Gastroesophageal sphincter (tissue), 4 donors: ENCODE measurements around the gene KIRREL2. TPM values are rescaled to one million over a fixed set of nuclear protein-coding genes. Genes with fewer than 3 reads are reported as not detected.

Experiments used
- ATAC-seq: fragments of 150-250 bp; one replicate; pipeline ENCODE4 v1.9.1; 2016; ENCODE audit warnings: mild to moderate bottlenecking, moderate library complexity
- H3K27ac ChIP-seq, 4 donors: fragments of 200-600 bp; sonication (generic) in 3 of 4; 1 replicate in 3 of 4; 2 replicates in 1 of 4; pipeline ENCODE4 v1.5.1; 2016 to 2019
- H3K27me3 ChIP-seq: fragments of 200-600 bp; sonication (generic); one replicate; pipeline ENCODE4 v1.5.1; 2019
- H3K36me3 ChIP-seq, 2 donors: fragments of 200-600 bp; sonication (generic); one replicate each; pipeline ENCODE4 v1.5.1; 2019; ENCODE audit warnings: control low read depth in 1 of 2
- H3K4me1 ChIP-seq, 3 donors: fragments of 200-600 bp; sonication (generic); 1 replicate in 2 of 3; 2 replicates in 1 of 3; pipeline ENCODE4 v1.5.1; 2016 to 2019; ENCODE audit warnings: control low read depth in 2 of 3
- H3K4me3 ChIP-seq, 2 donors: fragments of 200-600 bp; sonication (generic); one replicate each; pipeline ENCODE4 v1.5.1; 2019; ENCODE audit warnings: mild to moderate bottlenecking in 1 of 2, moderate library complexity in 1 of 2
- H3K9me3 ChIP-seq, 3 donors: fragments of 200-600 bp; sonication (generic); one replicate each; pipeline ENCODE4 v1.5.1; 2017 to 2019; ENCODE audit warnings: control low read depth in 2 of 3
- EP300 ChIP-seq: sonication (generic); formaldehyde crosslinking; IDR thresholded peaks from one replicate; pipeline ENCODE4 v1.6.1; 2017; ENCODE audit warnings: antibody characterized with exemption, mild to moderate bottlenecking
- POLR2A ChIP-seq, 2 donors: fragments of 450-650 bp; IDR thresholded peaks; one replicate each; pipeline ENCODE4 v1.6.1; 2017; ENCODE audit warnings: antibody characterized with exemption in 2 of 2, mild to moderate bottlenecking in 2 of 2, moderate library complexity in 1 of 2
- POLR2AphosphoS5 ChIP-seq: sonication (generic); formaldehyde crosslinking; IDR thresholded peaks from one replicate; pipeline ENCODE4 v1.6.1; 2017; ENCODE audit warnings: antibody characterized with exemption
- WGBS, 2 donors: methylation state at CpG; one replicate each; pipeline ENCODE4 v1.1.5; 2018; ENCODE audit warnings: low coverage in 1 of 2; 5-methylcytosine and 5-hydroxymethylcytosine counted together
- total RNA-seq, 4 donors: library from RNA; depleted of rRNA; stranded (reverse); fragments of >200 nt; gene quantifications; one replicate each; pipeline ENCODE4 v1.1.0, GENCODE V29; 2016
- TF ChIP-seq, protein P1 (sequence below), 4 experiments: fragments of 200-600 bp in 2 of 4; fragments of 450-650 bp in 2 of 4; sonication (generic) in 1 of 4; IDR thresholded peaks; one replicate each; pipeline ENCODE4 v1.5.1; 2017 to 2019; ENCODE audit warnings: antibody characterized with exemption in 4 of 4, mild to moderate bottlenecking in 2 of 4, moderate library complexity in 2 of 4

KIRREL2 gene
- total RNA-seq, 4 donors from 2014 or later = not detected

DNA sequence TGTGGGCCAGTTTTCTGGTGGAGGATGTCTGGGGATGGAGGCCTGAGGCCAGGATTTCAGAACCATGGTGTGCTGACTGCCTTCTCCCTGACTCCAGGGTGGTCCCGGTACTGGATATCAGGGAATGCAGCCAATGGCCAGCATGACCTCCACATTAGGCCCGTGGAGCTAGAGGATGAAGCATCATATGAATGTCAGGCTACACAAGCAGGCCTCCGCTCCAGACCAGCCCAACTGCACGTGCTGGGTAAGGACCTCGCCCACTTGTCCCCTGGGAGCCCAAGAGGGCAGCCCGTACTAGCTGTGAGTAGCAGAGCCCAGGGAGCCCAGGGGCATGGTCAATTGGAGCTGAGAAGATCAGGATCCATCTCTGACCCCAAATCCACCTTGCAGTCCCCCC lies 1.6 kb downstream of the KIRREL2 start:
- no peak overlapping the region for H3K27ac ChIP-seq
- TF ChIP-seq EP300 = no peak
- TF ChIP-seq POLR2A (IDR thresholded peaks at IDR 0.05) = no peak
- TF ChIP-seq, protein P1, sequence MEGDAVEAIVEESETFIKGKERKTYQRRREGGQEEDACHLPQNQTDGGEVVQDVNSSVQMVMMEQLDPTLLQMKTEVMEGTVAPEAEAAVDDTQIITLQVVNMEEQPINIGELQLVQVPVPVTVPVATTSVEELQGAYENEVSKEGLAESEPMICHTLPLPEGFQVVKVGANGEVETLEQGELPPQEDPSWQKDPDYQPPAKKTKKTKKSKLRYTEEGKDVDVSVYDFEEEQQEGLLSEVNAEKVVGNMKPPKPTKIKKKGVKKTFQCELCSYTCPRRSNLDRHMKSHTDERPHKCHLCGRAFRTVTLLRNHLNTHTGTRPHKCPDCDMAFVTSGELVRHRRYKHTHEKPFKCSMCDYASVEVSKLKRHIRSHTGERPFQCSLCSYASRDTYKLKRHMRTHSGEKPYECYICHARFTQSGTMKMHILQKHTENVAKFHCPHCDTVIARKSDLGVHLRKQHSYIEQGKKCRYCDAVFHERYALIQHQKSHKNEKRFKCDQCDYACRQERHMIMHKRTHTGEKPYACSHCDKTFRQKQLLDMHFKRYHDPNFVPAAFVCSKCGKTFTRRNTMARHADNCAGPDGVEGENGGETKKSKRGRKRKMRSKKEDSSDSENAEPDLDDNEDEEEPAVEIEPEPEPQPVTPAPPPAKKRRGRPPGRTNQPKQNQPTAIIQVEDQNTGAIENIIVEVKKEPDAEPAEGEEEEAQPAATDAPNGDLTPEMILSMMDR (IDR thresholded peaks at IDR 0.05) = no peak
- TF ChIP-seq POLR2AphosphoS5 = no peak
- H3K4me1 ChIP-seq = peaks cover 0 to 26% (median 11%) of the 10 kb centered on the region in 3 donors
- H3K27me3 ChIP-seq = peaks cover 96% of the 10 kb centered on the region
- H3K36me3 ChIP-seq = no peaks in the 10 kb centered on the region
- WGBS, 2 donors = 100% methylated on average over 1 of the region's 6 CpGs; no CpG with 5 or more reads in 1 of the 2 donors
- ATAC-seq = no peak
- H3K4me3 ChIP-seq = no peak overlapping the region
- peaks cover 0 to 6% (median 0%) of the 10 kb centered on the region in 3 donors for H3K9me3 ChIP-seq

DNA sequence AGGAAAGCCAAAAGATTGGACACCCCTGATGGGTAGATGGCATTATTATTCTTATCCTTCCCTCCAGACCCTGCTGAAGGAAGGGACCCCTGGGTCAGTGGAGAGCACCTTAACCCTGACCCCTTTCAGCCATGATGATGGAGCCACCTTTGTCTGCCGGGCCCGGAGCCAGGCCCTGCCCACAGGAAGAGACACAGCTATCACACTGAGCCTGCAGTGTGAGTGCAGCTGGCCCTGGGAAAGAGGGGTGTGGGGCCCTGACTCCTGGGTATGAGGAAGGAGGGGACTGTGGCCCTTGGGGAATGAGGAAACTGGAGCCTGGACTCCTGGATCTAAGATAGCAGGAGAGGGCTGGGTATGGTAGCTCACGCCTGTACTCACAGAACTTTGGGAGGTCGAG lies 2.7 kb downstream of the KIRREL2 start:
- ATAC-seq = no peak
- TF ChIP-seq, protein P1 (IDR thresholded peaks at IDR 0.05) = no peak
- TF ChIP-seq POLR2A (IDR thresholded peaks at IDR 0.05) = no peak
- no peak for TF ChIP-seq POLR2AphosphoS5
- TF ChIP-seq EP300 = no peak
- Histone ChIP-seq H3K27ac (no peak overlapping the region), H3K27me3 (peaks cover 85% of the 10 kb centered on the region), H3K9me3 (peaks cover 0 to 6% (median 0%) of the 10 kb centered on the region in 3 donors), H3K36me3 (no peaks in the 10 kb centered on the region), H3K4me3 (no peak overlapping the region), H3K4me1 (peaks cover 0 to 26% (median 11%) of the 10 kb centered on the region in 3 donors)
- WGBS, 2 donors = 80 to 100% methylated on average over 1 to 2 of the region's 4 CpGs

DNA sequence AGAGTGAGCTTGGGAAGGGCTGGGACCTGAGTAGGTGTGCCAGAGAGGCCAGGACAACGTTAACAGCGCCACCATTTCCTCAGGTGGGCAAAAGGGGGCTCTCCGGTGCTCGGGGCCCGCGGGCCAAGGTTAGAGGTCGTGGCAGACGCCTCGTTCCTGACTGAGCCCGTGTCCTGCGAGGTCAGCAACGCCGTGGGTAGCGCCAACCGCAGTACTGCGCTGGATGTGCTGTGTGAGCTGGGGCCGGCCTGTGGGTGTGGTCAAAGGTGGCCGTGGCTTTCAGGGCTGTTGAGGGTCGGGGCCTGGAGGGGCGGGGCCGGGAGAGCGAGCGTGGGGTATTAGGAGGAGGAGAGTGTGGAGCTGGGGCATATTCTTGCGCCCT lies 3.7 kb downstream of the KIRREL2 start:
- H3K27ac ChIP-seq = no peak overlapping the region

DNA sequence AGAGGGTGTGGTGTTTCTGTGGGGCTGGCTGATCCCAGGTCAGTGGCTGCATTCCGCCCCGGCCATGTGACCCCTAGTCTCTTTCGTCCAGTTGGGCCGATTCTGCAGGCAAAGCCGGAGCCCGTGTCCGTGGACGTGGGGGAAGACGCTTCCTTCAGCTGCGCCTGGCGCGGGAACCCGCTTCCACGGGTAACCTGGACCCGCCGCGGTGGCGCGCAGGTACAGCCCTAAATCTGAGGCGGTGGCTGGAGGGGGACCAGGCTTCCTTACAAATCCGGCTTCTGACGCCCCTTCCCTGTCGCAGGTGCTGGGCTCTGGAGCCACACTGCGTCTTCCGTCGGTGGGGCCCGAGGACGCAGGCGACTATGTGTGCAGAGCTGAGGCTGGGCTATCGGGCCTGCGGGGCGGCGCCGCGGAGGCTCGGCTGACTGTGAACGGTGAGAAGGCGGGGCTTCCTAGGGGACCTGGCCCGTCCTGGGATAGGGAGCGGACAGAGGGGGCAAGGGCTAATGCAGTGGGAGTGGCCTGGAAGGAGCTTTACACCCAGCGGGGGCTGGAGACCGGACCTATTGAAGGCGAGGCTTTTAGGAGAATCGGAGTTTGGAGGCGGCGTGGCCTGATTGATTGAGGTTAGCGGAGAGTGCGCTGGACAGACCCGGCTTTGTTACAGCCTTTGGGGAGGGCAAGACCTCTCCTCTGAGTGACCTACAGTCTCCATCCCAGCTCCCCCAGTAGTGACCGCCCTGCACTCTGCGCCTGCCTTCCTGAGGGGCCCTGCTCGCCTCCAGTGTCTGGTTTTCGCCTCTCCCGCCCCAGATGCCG lies 4.3 kb downstream of the KIRREL2 start:
- H3K27me3 ChIP-seq = peaks cover 77% of the 10 kb centered on the region

More for the DNA sequence above, 3.7 kb downstream of the KIRREL2 start:
- 35% methylated on average over 11 of the region's 24 CpGs; no CpG with 5 or more reads in 1 of the 2 donors for WGBS, 2 donors
- H3K27me3 ChIP-seq = peaks cover 78% of the 10 kb centered on the region
- H3K36me3 ChIP-seq = no peaks in the 10 kb centered on the region
- H3K9me3 ChIP-seq = peaks cover 0 to 6% (median 0%) of the 10 kb centered on the region in 3 donors
- no peak for ATAC-seq
- TF ChIP-seq, protein P1 (IDR thresholded peaks at IDR 0.05) = no peak
- TF ChIP-seq EP300 = no peak
- no peak for TF ChIP-seq POLR2A (IDR thresholded peaks at IDR 0.05)
- no peak for TF ChIP-seq POLR2AphosphoS5
- H3K4me1 ChIP-seq = peaks cover 0 to 26% (median 11%) of the 10 kb centered on the region in 3 donors
- no peak overlapping the region for H3K4me3 ChIP-seq

More for the DNA sequence above, 4.3 kb downstream of the KIRREL2 start:
- H3K27ac ChIP-seq = no peak overlapping the region
- TF ChIP-seq, protein P1 (IDR thresholded peaks at IDR 0.05) = no peak
- TF ChIP-seq EP300 (no peak), POLR2AphosphoS5 (no peak), POLR2A (IDR thresholded peaks at IDR 0.05) (no peak)
- peaks cover 0 to 22% (median 10%) of the 10 kb centered on the region in 3 donors for H3K4me1 ChIP-seq
- no peak for ATAC-seq
- H3K36me3 ChIP-seq = no peaks in the 10 kb centered on the region
- WGBS, 2 donors = 30 to 46% methylated on average over 4 to 12 of the region's 55 CpGs
- no peak overlapping the region for H3K4me3 ChIP-seq
- H3K9me3 ChIP-seq = peaks cover 0 to 6% (median 0%) of the 10 kb centered on the region in 3 donors
